ENCODE measurements around the gene SNCAIP. TPM values are rescaled to one million over a fixed set of nuclear protein-coding genes. Genes with fewer than 3 reads are reported as not detected.

SNCAIP gene
- total and polyA plus RNA-seq, 2 donors (not counting 1 experiment from before 2014, with no cell fraction given): 1.3 to 4.1 TPM

- TF ChIP-seq EZH2 (IDR thresholded peaks at IDR 0.05; ENCODE audit: low read length, missing control alignments) (no peak), CTCF (conservative IDR thresholded peaks at IDR 0.05 in 1 of 2, IDR thresholded peaks at IDR 0.05 in 1 of 2; ENCODE audit: low read depth in 1 of 2, low read length in 2 of 2) (no peak)
- H3K4me2 ChIP-seq (ENCODE audit: extremely low read depth, insufficient read depth, low read length): no peak overlapping the region
- H2AFZ ChIP-seq (ENCODE audit: low read length): no peak overlapping the region
- no peaks in the 10 kb centered on the region for H3K79me2 ChIP-seq (ENCODE audit: control insufficient read depth, insufficient read depth, low read length)
- H3K9me3 ChIP-seq (ENCODE audit: control insufficient read depth, insufficient read depth, low read depth, low read length): no peaks in the 10 kb centered on the region
- no peaks in the 10 kb centered on the region for H3K27me3 ChIP-seq (ENCODE audit: control insufficient read depth, insufficient read depth, low read length)
- no peak overlapping the region for H3K27ac ChIP-seq (ENCODE audit: insufficient read depth, low read length)
- no peak overlapping the region for H3K9ac ChIP-seq (ENCODE audit: insufficient read depth, low read length)
- peak in 1 of 2 donors; percentile 10 for DNase-seq (ENCODE audit: low read depth in 2 of 2)
- no peaks in the 10 kb centered on the region for H4K20me1 ChIP-seq (ENCODE audit: control insufficient read depth, extremely low read depth, insufficient read depth, low read length)
- H3K4me3 ChIP-seq (replicated peaks in 1 of 4; ENCODE audit: control extremely low read depth in 1 of 4, insufficient read depth in 1 of 4, low read depth in 3 of 4, low read length in 4 of 4): no peak overlapping the region
- H3K36me3 ChIP-seq (ENCODE audit: control insufficient read depth, insufficient read depth, low read length): no peaks in the 10 kb centered on the region
- H3K4me1 ChIP-seq (ENCODE audit: control insufficient read depth, extremely low read depth, insufficient read depth, low read length): peaks cover 2% of the 10 kb centered on the region
Measured at GRCh38 chr5:122342256-122342655, 30.2 kb downstream of the SNCAIP start.

GRCh38 chr5:122346897-122347581 is 35.0 kb downstream of the SNCAIP start:
- no peaks in the 10 kb centered on the region for H3K4me1 ChIP-seq (ENCODE audit: control insufficient read depth, extremely low read depth, insufficient read depth, low read length)
- H3K27me3 ChIP-seq (ENCODE audit: control insufficient read depth, insufficient read depth, low read length): no peaks in the 10 kb centered on the region
- H3K36me3 ChIP-seq (ENCODE audit: control insufficient read depth, insufficient read depth, low read length): no peaks in the 10 kb centered on the region
- no peak overlapping the region for H2AFZ ChIP-seq (ENCODE audit: low read length)
- no peak for DNase-seq (ENCODE audit: low read depth in 2 of 2)
- no peak overlapping the region for H3K4me2 ChIP-seq (ENCODE audit: extremely low read depth, insufficient read depth, low read length)
- no peak overlapping the region for H3K27ac ChIP-seq (ENCODE audit: insufficient read depth, low read length)
- no peaks in the 10 kb centered on the region for H4K20me1 ChIP-seq (ENCODE audit: control insufficient read depth, extremely low read depth, insufficient read depth, low read length)
- no peaks in the 10 kb centered on the region for H3K9me3 ChIP-seq (ENCODE audit: control insufficient read depth, insufficient read depth, low read depth, low read length)
- H3K4me3 ChIP-seq (replicated peaks in 1 of 4; ENCODE audit: control extremely low read depth in 1 of 4, insufficient read depth in 1 of 4, low read depth in 3 of 4, low read length in 4 of 4): no peak overlapping the region
- no peak overlapping the region for H3K9ac ChIP-seq (ENCODE audit: insufficient read depth, low read length)
- H3K79me2 ChIP-seq (ENCODE audit: control insufficient read depth, insufficient read depth, low read length): no peaks in the 10 kb centered on the region
- TF ChIP-seq CTCF (conservative IDR thresholded peaks at IDR 0.05 in 1 of 2, IDR thresholded peaks at IDR 0.05 in 1 of 2; ENCODE audit: low read depth in 1 of 2, low read length in 2 of 2) (no peak), EZH2 (IDR thresholded peaks at IDR 0.05; ENCODE audit: low read length, missing control alignments) (no peak)

- H3K9me3 ChIP-seq (ENCODE audit: control insufficient read depth, insufficient read depth, low read depth, low read length): no peaks in the 10 kb centered on the region
- H3K36me3 ChIP-seq (ENCODE audit: control insufficient read depth, insufficient read depth, low read length): no peaks in the 10 kb centered on the region
- peak in 1 of 2 donors; percentile 31 for DNase-seq (ENCODE audit: low read depth in 2 of 2)
- H3K4me2 ChIP-seq (ENCODE audit: extremely low read depth, insufficient read depth, low read length): no peak overlapping the region
- H3K4me3 ChIP-seq (replicated peaks in 1 of 4; ENCODE audit: control extremely low read depth in 1 of 4, insufficient read depth in 1 of 4, low read depth in 3 of 4, low read length in 4 of 4): no peak overlapping the region
- H4K20me1 ChIP-seq (ENCODE audit: control insufficient read depth, extremely low read depth, insufficient read depth, low read length): no peaks in the 10 kb centered on the region
- TF ChIP-seq EZH2 (IDR thresholded peaks at IDR 0.05; ENCODE audit: low read length, missing control alignments) (no peak), CTCF (conservative IDR thresholded peaks at IDR 0.05 in 1 of 2, IDR thresholded peaks at IDR 0.05 in 1 of 2; ENCODE audit: low read depth in 1 of 2, low read length in 2 of 2) (no peak)
- no peaks in the 10 kb centered on the region for H3K79me2 ChIP-seq (ENCODE audit: control insufficient read depth, insufficient read depth, low read length)
- H3K27me3 ChIP-seq (ENCODE audit: control insufficient read depth, insufficient read depth, low read length): no peaks in the 10 kb centered on the region
- no peak overlapping the region for H2AFZ ChIP-seq (ENCODE audit: low read length)
- no peak overlapping the region for H3K9ac ChIP-seq (ENCODE audit: insufficient read depth, low read length)
- no peak overlapping the region for H3K27ac ChIP-seq (ENCODE audit: insufficient read depth, low read length)
- no peaks in the 10 kb centered on the region for H3K4me1 ChIP-seq (ENCODE audit: control insufficient read depth, extremely low read depth, insufficient read depth, low read length)
Measured at GRCh38 chr5:122350496-122350895, 38.5 kb downstream of the SNCAIP start.

All from fibroblast of lung (primary cell).